Neural cell (in vitro differentiated cells): ENCODE data around the gene CRACR2B.

Experiments used
- CTCF ChIP-seq: fragments of 450-650 bp; IDR thresholded peaks from 2 replicates; pipeline ENCODE4 v1.5.1; 2014; ENCODE audit warnings: antibody characterized with exemption, mild to moderate bottlenecking, moderate library complexity; ENCODE audit not compliant: poor library complexity, severe bottlenecking
- EP300 ChIP-seq: fragments of 450-650 bp; conservative IDR thresholded peaks from 2 replicates; pipeline ENCODE4 v1.6.1; 2014; ENCODE audit warnings: antibody characterized with exemption, mild to moderate bottlenecking, moderate library complexity; ENCODE audit not compliant: poor library complexity, severe bottlenecking
- POLR2AphosphoS5 ChIP-seq: IDR thresholded peaks from 2 replicates; pipeline ENCODE4 v1.6.1; 2012
- RAD21 ChIP-seq: fragments of 450-650 bp; conservative IDR thresholded peaks from 2 replicates; pipeline ENCODE4 v1.6.1; 2014; ENCODE audit warnings: antibody characterized with exemption, mild to moderate bottlenecking, moderate library complexity
- REST ChIP-seq: IDR thresholded peaks from 2 replicates; pipeline ENCODE4 v1.6.1; 2012; ENCODE audit warnings: borderline replicate concordance
- SMC3 ChIP-seq: fragments of 450-650 bp; conservative IDR thresholded peaks from 2 replicates; pipeline ENCODE4 v1.6.1; 2014; ENCODE audit warnings: antibody characterized with exemption, mild to moderate bottlenecking, moderate library complexity; ENCODE audit not compliant: poor library complexity

GRCh38 chr11:862696-863022, 34.9 kb downstream of the CRACR2B start:
- TF ChIP-seq POLR2AphosphoS5 (no peak), CTCF (no peak), SMC3 (no peak), EP300 (no peak), REST (no peak), RAD21 (no peak)
